Stimulated activated CD8-positive, alpha-beta memory T cell treated with anti-CD3 and anti-CD28 coated beads, Interleukin-15, amount 100 ng/mL, for 24 hours (primary cell): ENCODE results near the gene DNAJC11.
"Not testable (repeated sequence)": the region's sequence is repeated elsewhere in the genome, so short reads cannot be mapped to it uniquely, and the experiment has no call there.

Source experiments
- DNase-seq: peaks from one replicate; pipeline ENCODE4 v3.0.0-alpha.2; 2020; ENCODE audit warnings: low read depth

The DNAJC11 gene

GRCh38 chr1:6694121-6694713, 7.4 kb downstream of the DNAJC11 start:
- DNase-seq = no peak

- no peak for DNase-seq
Observed at GRCh38 chr1:6692956-6693355, 8.7 kb downstream of the DNAJC11 start.

- DNase-seq = no peak
Observed at GRCh38 chr1:6691507-6691906, 10.1 kb downstream of the DNAJC11 start.

- no peak for DNase-seq
Observed at GRCh38 chr1:6690186-6690585, 11.4 kb downstream of the DNAJC11 start.

- no peak for DNase-seq
Observed at GRCh38 chr1:6688757-6689156, 12.9 kb downstream of the DNAJC11 start.

GRCh38 chr1:6688001-6688400, 13.6 kb downstream of the DNAJC11 start:
- no peak for DNase-seq

GRCh38 chr1:6686294-6686693, 15.3 kb downstream of the DNAJC11 start:
- DNase-seq = no peak

- DNase-seq = no peak
Observed at GRCh38 chr1:6685381-6685780, 16.2 kb downstream of the DNAJC11 start.

- no peak for DNase-seq
Observed at GRCh38 chr1:6683434-6683833, 18.2 kb downstream of the DNAJC11 start.

- no peak for DNase-seq
Observed at GRCh38 chr1:6675941-6676340, 25.7 kb downstream of the DNAJC11 start.

- no peak for DNase-seq
Observed at GRCh38 chr1:6674771-6675170, 26.8 kb downstream of the DNAJC11 start.

GRCh38 chr1:6673816-6674398, 27.7 kb downstream of the DNAJC11 start:
- DNase-seq = no peak

- DNase-seq = no peak
Observed at GRCh38 chr1:6672558-6672957, 29.1 kb downstream of the DNAJC11 start.

- DNase-seq = no peak
Observed at GRCh38 chr1:6668503-6668902, 33.1 kb downstream of the DNAJC11 start.

GRCh38 chr1:6667139-6667538, 34.5 kb downstream of the DNAJC11 start:
- no peak for DNase-seq

- DNase-seq = no peak
Observed at GRCh38 chr1:6666696-6667095, 34.9 kb downstream of the DNAJC11 start.

GRCh38 chr1:6662468-6662867, 39.1 kb downstream of the DNAJC11 start:
- DNase-seq = not testable (repeated sequence)

- no peak for DNase-seq
Observed at GRCh38 chr1:6660415-6661049, 41.1 kb downstream of the DNAJC11 start.

GRCh38 chr1:6658359-6659060, 43.1 kb downstream of the DNAJC11 start:
- no peak for DNase-seq

- no peak for DNase-seq
Observed at GRCh38 chr1:6657138-6657537, 44.5 kb downstream of the DNAJC11 start.

- DNase-seq = no peak
Observed at GRCh38 chr1:6653436-6654290, 48.0 kb downstream of the DNAJC11 start.

- DNase-seq = no peak
Observed at GRCh38 chr1:6652986-6653385, 48.6 kb downstream of the DNAJC11 start.
